Spleen (tissue), 7 donors: ENCODE results near the gene RAMP3.

Source experiments
- CTCF ChIP-seq, 11 experiments: fragments of 200-600 bp in 7 of 11; fragments of 450-650 bp in 4 of 11; sonication (generic) in 4 of 11; IDR thresholded peaks in 8 of 11; conservative IDR thresholded peaks in 3 of 11; 1 replicate in 7 of 11; 2 replicates in 4 of 11; pipeline versions ENCODE4 v1.4.0 to v1.8.0; 2016 to 2021; ENCODE audit warnings: antibody characterized with exemption in 11 of 11, inconsistent platforms in 4 of 11, mild to moderate bottlenecking in 1 of 11
- POLR2A ChIP-seq, 3 donors: fragments of 450-650 bp; IDR thresholded peaks; one replicate each; pipeline ENCODE4 v1.5.1; 2017; ENCODE audit warnings: antibody characterized with exemption in 3 of 3, mild to moderate bottlenecking in 1 of 3
- POLR2AphosphoS5 ChIP-seq, 3 donors: sonication (generic); formaldehyde crosslinking; IDR thresholded peaks; one replicate each; pipeline ENCODE4 v1.5.1; 2017; ENCODE audit warnings: antibody characterized with exemption in 3 of 3
- donor health status: DM: no; HTN: no; CAD: no; lungs with moderate emphysema.
- donor health status: DM: no; HTN: no; CAD: no.
- donor health status: DM: no; HTN: no; CAD: no.

GRCh38 chr7:45163692-45164052, 6.1 kb downstream of the RAMP3 start:
- TF ChIP-seq CTCF (IDR thresholded peaks at IDR 0.05 in 8 of 11, conservative IDR thresholded peaks at IDR 0.05 in 3 of 11) (no peak), POLR2AphosphoS5 (IDR thresholded peaks at IDR 0.05) (no peak), POLR2A (IDR thresholded peaks at IDR 0.05) (no peak)
